ENCODE data around the gene GFPT1. TPM values are rescaled to one million over a fixed set of nuclear protein-coding genes. Genes with fewer than 3 reads are reported as not detected.

Gene GFPT1
- total RNA-seq, 5 donors from 2014 or later (not counting 1 experiment from before 2014, with no cell fraction given), result 14.9 to 22.1 (median 19.8) TPM

- Mint-ChIP-seq H3K36me3 (peaks cover 48% of the 10 kb centered on the region), H3K27me3 (no peaks in the 10 kb centered on the region), H3K4me1 (no peaks in the 10 kb centered on the region), H3K4me3 (no peak overlapping the region), H3K9me3 (no peaks in the 10 kb centered on the region), H3K27ac (no peak overlapping the region)
- ATAC-seq (replicated peaks in 1 of 4) (no peak), DNase-seq (no peak)
- no peaks in the 10 kb centered on the region for H3K27me3 ChIP-seq (replicated peaks in 1 of 2; ENCODE audit: control insufficient read depth in 2 of 2, extremely low read depth in 1 of 2, insufficient read depth in 2 of 2, low read length in 1 of 2)
- no peak overlapping the region for H3K4me3 ChIP-seq (ENCODE audit: control insufficient read depth in 1 of 2, extremely low read depth in 1 of 2, low read length in 1 of 2)
- ChIA-PET POLR2A (no interaction called here), CTCF (no interaction called here)
- WGBS (ENCODE audit: insufficient coverage), result 100% methylated on average over 1 of the region's 1 CpG
- H3K36me3 ChIP-seq (ENCODE audit: control insufficient read depth in 2 of 2, extremely low read depth in 1 of 2, insufficient read depth in 1 of 2, low read length in 1 of 2), result peaks cover 7 to 58% of the 10 kb centered on the region in 2 donors
- no peaks in the 10 kb centered on the region for H3K9me3 ChIP-seq
- H3K27ac ChIP-seq (ENCODE audit: low read length), result no peak overlapping the region
- no peaks in the 10 kb centered on the region for H3K4me1 ChIP-seq (ENCODE audit: control insufficient read depth in 1 of 2, extremely low read depth in 1 of 2, insufficient read depth in 2 of 2, low read length in 2 of 2)
These were observed 38.2 kb downstream of the GFPT1 start for GRCh38 chr2:69348781-69349180.

GRCh38 chr2:69345434-69345833 is 41.6 kb downstream of the GFPT1 start:
- peaks cover 11 to 80% of the 10 kb centered on the region in 2 donors for H3K36me3 ChIP-seq (ENCODE audit: control insufficient read depth in 2 of 2, extremely low read depth in 1 of 2, insufficient read depth in 1 of 2, low read length in 1 of 2)
- Mint-ChIP-seq H3K9me3 (no peaks in the 10 kb centered on the region), H3K27ac (no peak overlapping the region), H3K27me3 (no peaks in the 10 kb centered on the region), H3K4me1 (no peaks in the 10 kb centered on the region), H3K36me3 (peaks cover 67% of the 10 kb centered on the region), H3K4me3 (no peak overlapping the region)
- ATAC-seq (replicated peaks in 1 of 4) (no peak), DNase-seq (no peak)
- no peak overlapping the region for H3K27ac ChIP-seq (ENCODE audit: low read length)
- H3K4me1 ChIP-seq (ENCODE audit: control insufficient read depth in 1 of 2, extremely low read depth in 1 of 2, insufficient read depth in 2 of 2, low read length in 2 of 2), result no peaks in the 10 kb centered on the region
- H3K4me3 ChIP-seq (ENCODE audit: control insufficient read depth in 1 of 2, extremely low read depth in 1 of 2, low read length in 1 of 2), result no peak overlapping the region
- H3K9me3 ChIP-seq, result no peaks in the 10 kb centered on the region
- H3K27me3 ChIP-seq (replicated peaks in 1 of 2; ENCODE audit: control insufficient read depth in 2 of 2, extremely low read depth in 1 of 2, insufficient read depth in 2 of 2, low read length in 1 of 2), result no peaks in the 10 kb centered on the region
- CTCF ChIA-PET, result no interaction called here
- POLR2A ChIA-PET, result no interaction called here

GRCh38 chr2:69344305-69344704 is 42.7 kb downstream of the GFPT1 start:
- Mint-ChIP-seq H3K27ac (no peak overlapping the region), H3K27me3 (no peaks in the 10 kb centered on the region), H3K36me3 (peaks cover 62% of the 10 kb centered on the region), H3K4me3 (no peak overlapping the region), H3K4me1 (no peaks in the 10 kb centered on the region), H3K9me3 (no peaks in the 10 kb centered on the region)
- ChIA-PET CTCF (no interaction called here), POLR2A (interaction anchor here in 1 of 2 donors (0.6 kb wide), 1 partner anchor 1183 kb away, joined by 3 read pairs; no protein-coding TSS in a partner anchor)
- no peaks in the 10 kb centered on the region for H3K27me3 ChIP-seq (replicated peaks in 1 of 2; ENCODE audit: control insufficient read depth in 2 of 2, extremely low read depth in 1 of 2, insufficient read depth in 2 of 2, low read length in 1 of 2)
- no peak overlapping the region for H3K27ac ChIP-seq (ENCODE audit: low read length)
- no peaks in the 10 kb centered on the region for H3K4me1 ChIP-seq (ENCODE audit: control insufficient read depth in 1 of 2, extremely low read depth in 1 of 2, insufficient read depth in 2 of 2, low read length in 2 of 2)
- DNase-seq, result no peak
- no peaks in the 10 kb centered on the region for H3K9me3 ChIP-seq
- H3K4me3 ChIP-seq (ENCODE audit: control insufficient read depth in 1 of 2, extremely low read depth in 1 of 2, low read length in 1 of 2), result no peak overlapping the region
- no peak for ATAC-seq (replicated peaks in 1 of 4)
- peaks cover 11 to 77% of the 10 kb centered on the region in 2 donors for H3K36me3 ChIP-seq (ENCODE audit: control insufficient read depth in 2 of 2, extremely low read depth in 1 of 2, insufficient read depth in 1 of 2, low read length in 1 of 2)

DNA sequence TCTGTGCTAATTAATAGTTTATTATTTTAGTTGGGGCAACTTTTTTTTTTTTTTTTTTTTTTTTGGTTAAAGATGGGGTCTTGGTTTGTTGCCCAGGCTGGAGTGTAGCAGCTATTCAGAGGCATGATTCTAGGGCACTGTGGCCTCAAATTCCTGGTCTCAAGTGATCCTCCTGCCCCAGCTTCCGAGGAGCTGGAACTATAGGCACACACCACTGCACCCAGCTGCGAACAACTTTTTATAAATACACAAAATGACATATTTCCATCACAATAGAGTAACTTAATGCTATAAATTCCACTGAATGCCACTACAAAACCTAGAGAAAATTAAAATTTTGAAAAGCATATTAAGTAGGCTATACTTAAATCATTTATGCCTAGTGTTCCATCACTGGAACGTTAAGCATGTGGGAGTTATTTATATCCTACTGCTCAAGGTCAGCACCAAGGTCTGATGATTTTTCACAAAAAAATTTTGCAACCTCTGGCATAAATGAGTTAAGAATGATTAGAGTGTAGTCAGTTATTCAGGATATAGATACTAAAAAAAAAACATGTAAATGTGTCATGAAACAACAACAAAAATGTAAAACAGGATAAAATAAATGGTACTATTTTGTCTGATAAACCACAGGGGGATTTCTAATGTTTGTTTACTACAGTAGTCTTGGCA is 46.8 kb downstream of the GFPT1 start:
- Mint-ChIP-seq H3K9me3 (no peaks in the 10 kb centered on the region), H3K36me3 (peaks cover 66% of the 10 kb centered on the region), H3K4me3 (no peak overlapping the region), H3K27ac (no peak overlapping the region), H3K27me3 (no peaks in the 10 kb centered on the region), H3K4me1 (no peaks in the 10 kb centered on the region)
- ChIA-PET CTCF (no interaction called here), POLR2A (no interaction called here)
- no peaks in the 10 kb centered on the region for H3K27me3 ChIP-seq (replicated peaks in 1 of 2; ENCODE audit: control insufficient read depth in 2 of 2, extremely low read depth in 1 of 2, insufficient read depth in 2 of 2, low read length in 1 of 2)
- no peaks in the 10 kb centered on the region for H3K9me3 ChIP-seq
- 72% methylated on average over 2 of the region's 3 CpGs for WGBS (ENCODE audit: insufficient coverage)
- DNase-seq, result no peak
- no peaks in the 10 kb centered on the region for H3K4me1 ChIP-seq (ENCODE audit: control insufficient read depth in 1 of 2, extremely low read depth in 1 of 2, insufficient read depth in 2 of 2, low read length in 2 of 2)
- ATAC-seq (replicated peaks in 1 of 4), result no peak
- H3K36me3 ChIP-seq (ENCODE audit: control insufficient read depth in 2 of 2, extremely low read depth in 1 of 2, insufficient read depth in 1 of 2, low read length in 1 of 2), result peaks cover 9 to 61% of the 10 kb centered on the region in 2 donors
- no peak overlapping the region for H3K4me3 ChIP-seq (ENCODE audit: control insufficient read depth in 1 of 2, extremely low read depth in 1 of 2, low read length in 1 of 2)
- no peak overlapping the region for H3K27ac ChIP-seq (ENCODE audit: low read length)

DNA sequence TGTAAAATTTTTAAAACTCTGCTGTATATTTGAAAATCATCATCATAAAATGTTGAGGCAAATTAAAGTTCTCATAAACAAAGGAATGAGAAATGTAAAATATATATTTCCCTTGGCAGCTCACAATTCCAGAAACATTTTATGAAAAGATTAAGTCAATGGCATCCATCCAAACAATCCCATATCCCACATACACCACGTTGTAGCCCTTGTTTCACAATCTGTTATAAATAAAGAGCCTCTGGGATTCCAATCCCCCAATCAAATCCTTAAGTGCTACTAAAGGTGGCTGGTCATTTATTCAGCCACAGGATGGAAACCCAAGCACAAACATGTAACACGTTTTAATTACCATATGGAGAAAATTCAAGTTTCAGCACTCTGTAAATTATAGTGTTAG is 51.7 kb downstream of the GFPT1 start:
- Histone ChIP-seq H3K36me3 (ENCODE audit: control insufficient read depth in 2 of 2, extremely low read depth in 1 of 2, insufficient read depth in 1 of 2, low read length in 1 of 2) (peaks cover 0 to 28% of the 10 kb centered on the region in 2 donors), H3K4me3 (ENCODE audit: control insufficient read depth in 1 of 2, extremely low read depth in 1 of 2, low read length in 1 of 2) (no peak overlapping the region)
- POLR2A ChIA-PET, result no interaction called here

DNA sequence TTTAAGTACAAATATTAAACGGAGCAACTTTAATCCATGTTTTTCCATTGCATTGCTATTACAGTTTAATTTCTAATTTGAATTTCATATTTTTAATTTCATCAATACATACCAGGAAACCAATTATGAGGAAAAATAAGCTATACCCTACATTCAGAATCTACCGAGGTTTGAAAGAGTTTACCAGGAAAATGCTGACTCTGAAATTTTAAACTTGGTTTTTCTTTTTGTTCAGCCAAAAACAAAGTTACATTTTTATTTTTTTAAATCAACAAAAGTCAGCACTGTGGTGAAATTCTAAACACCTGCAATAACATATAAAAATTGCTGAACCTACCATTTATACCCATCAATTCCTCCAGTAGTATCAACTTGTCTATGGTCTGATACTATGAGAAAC is 53.7 kb downstream of the GFPT1 start:
- no peak for ATAC-seq (replicated peaks in 1 of 4)
- H3K36me3 ChIP-seq (ENCODE audit: control insufficient read depth in 2 of 2, extremely low read depth in 1 of 2, insufficient read depth in 1 of 2, low read length in 1 of 2), result peaks cover 0 to 31% of the 10 kb centered on the region in 2 donors
- no peak for DNase-seq
- Mint-ChIP-seq H3K4me1 (no peaks in the 10 kb centered on the region), H3K4me3 (no peak overlapping the region), H3K36me3 (peaks cover 59% of the 10 kb centered on the region), H3K27me3 (no peaks in the 10 kb centered on the region), H3K9me3 (no peaks in the 10 kb centered on the region), H3K27ac (no peak overlapping the region)
- H3K27ac ChIP-seq (ENCODE audit: low read length), result no peak overlapping the region
- no peak overlapping the region for H3K4me3 ChIP-seq (ENCODE audit: control insufficient read depth in 1 of 2, extremely low read depth in 1 of 2, low read length in 1 of 2)
- no peaks in the 10 kb centered on the region for H3K9me3 ChIP-seq
- ChIA-PET CTCF (no interaction called here), POLR2A (no interaction called here)
- WGBS (ENCODE audit: insufficient coverage), result no CpG with 5 or more reads among the region's 2 CpGs
- H3K27me3 ChIP-seq (replicated peaks in 1 of 2; ENCODE audit: control insufficient read depth in 2 of 2, extremely low read depth in 1 of 2, insufficient read depth in 2 of 2, low read length in 1 of 2), result no peaks in the 10 kb centered on the region
- H3K4me1 ChIP-seq (ENCODE audit: control insufficient read depth in 1 of 2, extremely low read depth in 1 of 2, insufficient read depth in 2 of 2, low read length in 2 of 2), result no peaks in the 10 kb centered on the region

More for the DNA sequence above, 51.7 kb downstream of the GFPT1 start:
- no peaks in the 10 kb centered on the region for H3K27me3 ChIP-seq (replicated peaks in 1 of 2; ENCODE audit: control insufficient read depth in 2 of 2, extremely low read depth in 1 of 2, insufficient read depth in 2 of 2, low read length in 1 of 2)
- no peaks in the 10 kb centered on the region for H3K9me3 ChIP-seq
- no peaks in the 10 kb centered on the region for H3K27me3 Mint-ChIP-seq
- no peaks in the 10 kb centered on the region for H3K4me1 ChIP-seq (ENCODE audit: control insufficient read depth in 1 of 2, extremely low read depth in 1 of 2, insufficient read depth in 2 of 2, low read length in 2 of 2)
- no peak for ATAC-seq (replicated peaks in 1 of 4)
- H3K27ac ChIP-seq (ENCODE audit: low read length), result no peak overlapping the region
- 100% methylated on average over 1 of the region's 2 CpGs for WGBS (ENCODE audit: insufficient coverage)
- no peaks in the 10 kb centered on the region for H3K9me3 Mint-ChIP-seq
- no peaks in the 10 kb centered on the region for H3K4me1 Mint-ChIP-seq
- peaks cover 57% of the 10 kb centered on the region for H3K36me3 Mint-ChIP-seq
- H3K27ac Mint-ChIP-seq, result no peak overlapping the region
- no peak overlapping the region for H3K4me3 Mint-ChIP-seq
- no peak for DNase-seq
- CTCF ChIA-PET, result interaction anchor here in 1 of 2 donors (0.6 to 0.7 kb wide), 2 partner anchors 9 to 392 kb away, joined by 3 read pairs; no protein-coding TSS in a partner anchor

GRCh38 chr2:69330781-69331180 is 56.2 kb downstream of the GFPT1 start:
- Mint-ChIP-seq H3K36me3 (peaks cover 64% of the 10 kb centered on the region), H3K4me3 (no peak overlapping the region)

More at GRCh38 chr2:69330781-69331180, 56.2 kb downstream of the GFPT1 start:
- Histone ChIP-seq H3K4me3 (ENCODE audit: control insufficient read depth in 1 of 2, extremely low read depth in 1 of 2, low read length in 1 of 2) (no peak overlapping the region), H3K27me3 (replicated peaks in 1 of 2; ENCODE audit: control insufficient read depth in 2 of 2, extremely low read depth in 1 of 2, insufficient read depth in 2 of 2, low read length in 1 of 2) (no peaks in the 10 kb centered on the region), H3K36me3 (ENCODE audit: control insufficient read depth in 2 of 2, extremely low read depth in 1 of 2, insufficient read depth in 1 of 2, low read length in 1 of 2) (peaks cover 4 to 41% of the 10 kb centered on the region in 2 donors), H3K27ac (ENCODE audit: low read length) (no peak overlapping the region), H3K4me1 (ENCODE audit: control insufficient read depth in 1 of 2, extremely low read depth in 1 of 2, insufficient read depth in 2 of 2, low read length in 2 of 2) (no peaks in the 10 kb centered on the region), H3K9me3 (no peaks in the 10 kb centered on the region)
- POLR2A ChIA-PET, result no interaction called here
- no peak overlapping the region for H3K27ac Mint-ChIP-seq
- ATAC-seq (replicated peaks in 1 of 4), result no peak
- CTCF ChIA-PET, result no interaction called here
- no CpG with 5 or more reads among the region's 2 CpGs for WGBS (ENCODE audit: insufficient coverage)
- H3K9me3 Mint-ChIP-seq, result no peaks in the 10 kb centered on the region
- H3K27me3 Mint-ChIP-seq, result no peaks in the 10 kb centered on the region
- no peaks in the 10 kb centered on the region for H3K4me1 Mint-ChIP-seq
- DNase-seq, result no peak

Data from T-cell (primary cell).